Measurements from ENCODE around the gene KIF21A.

- TF ChIP-seq CTCF (conservative IDR thresholded peaks at IDR 0.05; ENCODE audit: low read length) (no peak), EZH2phosphoT487 (IDR thresholded peaks at IDR 0.05; ENCODE audit: borderline replicate concordance, low read depth, low read length) (no peak)
Observed at GRCh38 chr12:39402922-39403321, 40.0 kb downstream of the KIF21A start.

All from OCI-LY7 (cell line).